Measurements from ENCODE around the gene HPS6.

- TF ChIP-seq, protein P1, sequence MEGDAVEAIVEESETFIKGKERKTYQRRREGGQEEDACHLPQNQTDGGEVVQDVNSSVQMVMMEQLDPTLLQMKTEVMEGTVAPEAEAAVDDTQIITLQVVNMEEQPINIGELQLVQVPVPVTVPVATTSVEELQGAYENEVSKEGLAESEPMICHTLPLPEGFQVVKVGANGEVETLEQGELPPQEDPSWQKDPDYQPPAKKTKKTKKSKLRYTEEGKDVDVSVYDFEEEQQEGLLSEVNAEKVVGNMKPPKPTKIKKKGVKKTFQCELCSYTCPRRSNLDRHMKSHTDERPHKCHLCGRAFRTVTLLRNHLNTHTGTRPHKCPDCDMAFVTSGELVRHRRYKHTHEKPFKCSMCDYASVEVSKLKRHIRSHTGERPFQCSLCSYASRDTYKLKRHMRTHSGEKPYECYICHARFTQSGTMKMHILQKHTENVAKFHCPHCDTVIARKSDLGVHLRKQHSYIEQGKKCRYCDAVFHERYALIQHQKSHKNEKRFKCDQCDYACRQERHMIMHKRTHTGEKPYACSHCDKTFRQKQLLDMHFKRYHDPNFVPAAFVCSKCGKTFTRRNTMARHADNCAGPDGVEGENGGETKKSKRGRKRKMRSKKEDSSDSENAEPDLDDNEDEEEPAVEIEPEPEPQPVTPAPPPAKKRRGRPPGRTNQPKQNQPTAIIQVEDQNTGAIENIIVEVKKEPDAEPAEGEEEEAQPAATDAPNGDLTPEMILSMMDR (IDR thresholded peaks at IDR 0.05 in 2 of 3, conservative IDR thresholded peaks at IDR 0.05 in 1 of 3; ENCODE audit: borderline replicate concordance in 1 of 3, insufficient read depth in 1 of 3, low read depth in 2 of 3, low read length in 2 of 3): no peak
- TF ChIP-seq SRF (IDR thresholded peaks at IDR 0.05; ENCODE audit: low read depth): no peak
- TF ChIP-seq, protein P2, sequence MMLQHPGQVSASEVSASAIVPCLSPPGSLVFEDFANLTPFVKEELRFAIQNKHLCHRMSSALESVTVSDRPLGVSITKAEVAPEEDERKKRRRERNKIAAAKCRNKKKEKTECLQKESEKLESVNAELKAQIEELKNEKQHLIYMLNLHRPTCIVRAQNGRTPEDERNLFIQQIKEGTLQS (IDR thresholded peaks at IDR 0.05): no peak
- no peak for TF ChIP-seq CBX3 (IDR thresholded peaks at IDR 0.05; ENCODE audit: low read depth)
- TF ChIP-seq, protein P3, sequence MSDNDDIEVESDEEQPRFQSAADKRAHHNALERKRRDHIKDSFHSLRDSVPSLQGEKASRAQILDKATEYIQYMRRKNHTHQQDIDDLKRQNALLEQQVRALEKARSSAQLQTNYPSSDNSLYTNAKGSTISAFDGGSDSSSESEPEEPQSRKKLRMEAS (IDR thresholded peaks at IDR 0.05): no peak
- TF ChIP-seq, protein P4, sequence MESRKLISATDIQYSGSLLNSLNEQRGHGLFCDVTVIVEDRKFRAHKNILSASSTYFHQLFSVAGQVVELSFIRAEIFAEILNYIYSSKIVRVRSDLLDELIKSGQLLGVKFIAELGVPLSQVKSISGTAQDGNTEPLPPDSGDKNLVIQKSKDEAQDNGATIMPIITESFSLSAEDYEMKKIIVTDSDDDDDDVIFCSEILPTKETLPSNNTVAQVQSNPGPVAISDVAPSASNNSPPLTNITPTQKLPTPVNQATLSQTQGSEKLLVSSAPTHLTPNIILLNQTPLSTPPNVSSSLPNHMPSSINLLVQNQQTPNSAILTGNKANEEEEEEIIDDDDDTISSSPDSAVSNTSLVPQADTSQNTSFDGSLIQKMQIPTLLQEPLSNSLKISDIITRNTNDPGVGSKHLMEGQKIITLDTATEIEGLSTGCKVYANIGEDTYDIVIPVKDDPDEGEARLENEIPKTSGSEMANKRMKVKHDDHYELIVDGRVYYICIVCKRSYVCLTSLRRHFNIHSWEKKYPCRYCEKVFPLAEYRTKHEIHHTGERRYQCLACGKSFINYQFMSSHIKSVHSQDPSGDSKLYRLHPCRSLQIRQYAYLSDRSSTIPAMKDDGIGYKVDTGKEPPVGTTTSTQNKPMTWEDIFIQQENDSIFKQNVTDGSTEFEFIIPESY (IDR thresholded peaks at IDR 0.05; ENCODE audit: extremely low read depth, insufficient replicate concordance, low read length): no peak
- TF ChIP-seq EZH2phosphoT487 (IDR thresholded peaks at IDR 0.05; ENCODE audit: borderline replicate concordance): no peak
- no peak for TF ChIP-seq EZH2 (IDR thresholded peaks at IDR 0.05)
- TF ChIP-seq YY1 (IDR thresholded peaks at IDR 0.05; ENCODE audit: extremely low read depth, insufficient replicate concordance, low read depth, low read length): no peak
These were observed 31.4 kb upstream of the HPS6 start for GRCh38 chr10:102033787-102034186.

Data from HCT116 (cell line).